ENCODE results near the gene MAN2B2.

The MAN2B2 gene

DNA sequence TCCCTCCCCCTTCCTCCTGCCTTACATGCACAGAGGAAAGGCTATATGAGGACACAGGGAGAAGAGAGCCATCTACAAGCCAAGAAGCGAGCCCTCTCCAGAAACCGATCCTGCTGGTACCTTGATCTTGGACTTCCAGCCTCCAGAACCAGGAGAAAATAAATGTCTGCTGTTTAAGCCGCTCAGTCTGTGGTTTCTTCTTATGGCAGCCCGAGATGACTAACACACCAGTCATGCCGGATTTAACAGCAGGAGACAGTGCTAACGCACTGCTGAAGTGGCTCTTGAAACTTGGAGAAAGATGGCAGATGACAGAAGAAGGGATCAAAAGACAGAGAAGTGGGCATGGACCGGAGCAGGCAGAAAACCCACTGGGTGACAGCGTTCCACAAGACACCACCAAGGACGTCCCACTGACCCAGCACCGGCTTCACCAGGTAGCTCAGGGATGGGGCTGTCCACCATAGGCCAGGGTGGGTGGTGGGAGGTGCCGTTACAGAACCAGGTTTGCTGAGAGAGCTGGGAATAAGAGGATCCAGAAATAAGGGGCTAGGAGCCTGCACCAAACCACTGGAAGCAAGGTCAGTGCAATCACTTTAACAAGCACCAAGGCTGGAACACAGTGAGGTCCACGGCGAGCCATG is 6.2 kb upstream of the MAN2B2 start:
- Histone ChIP-seq H3K9me3 (replicated peaks; ENCODE audit: low read length) (peaks cover 7% of the 10 kb centered on the region), H3K4me3 (ENCODE audit: low read length) (no peak overlapping the region), H3K9ac (ENCODE audit: low read depth, low read length) (no peak overlapping the region), H3K4me1 (ENCODE audit: control insufficient read depth, insufficient read depth, low read length) (peaks cover 4% of the 10 kb centered on the region), H3K4me2 (ENCODE audit: low read length) (no peak overlapping the region), H3K36me3 (ENCODE audit: insufficient read depth, low read length) (no peaks in the 10 kb centered on the region), H3K27me3 (ENCODE audit: control insufficient read depth, insufficient read depth, low read length) (peaks cover 45% of the 10 kb centered on the region)

DNA sequence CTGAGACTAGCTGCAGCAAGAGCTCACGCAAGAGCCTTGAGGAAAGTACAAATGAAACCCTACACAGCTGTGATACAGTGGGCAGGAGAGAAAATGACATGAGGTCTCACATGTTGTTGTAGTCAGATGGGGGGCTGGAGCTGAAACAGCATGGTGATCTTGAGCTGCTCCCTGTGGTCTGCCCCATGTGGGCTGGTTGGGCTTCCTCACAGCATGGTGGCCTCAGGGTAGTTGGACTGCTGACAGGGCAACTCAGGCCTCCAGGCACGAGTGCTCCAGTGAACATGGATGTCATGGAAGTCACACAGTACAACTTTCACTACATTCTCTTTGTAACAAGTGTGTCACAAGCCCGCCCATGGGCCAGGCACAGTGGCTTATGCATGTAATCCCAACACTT is 3.4 kb upstream of the MAN2B2 start:
- Histone ChIP-seq H3K36me3 (ENCODE audit: insufficient read depth, low read length) (no peaks in the 10 kb centered on the region), H3K9ac (ENCODE audit: low read depth, low read length) (no peak overlapping the region), H3K4me2 (ENCODE audit: low read length) (no peak overlapping the region), H3K4me1 (ENCODE audit: control insufficient read depth, insufficient read depth, low read length) (peaks cover 13% of the 10 kb centered on the region), H3K9me3 (replicated peaks; ENCODE audit: low read length) (peaks cover 7% of the 10 kb centered on the region), H3K27me3 (ENCODE audit: control insufficient read depth, insufficient read depth, low read length) (peaks cover 26% of the 10 kb centered on the region), H3K4me3 (ENCODE audit: low read length) (no peak overlapping the region)

DNA sequence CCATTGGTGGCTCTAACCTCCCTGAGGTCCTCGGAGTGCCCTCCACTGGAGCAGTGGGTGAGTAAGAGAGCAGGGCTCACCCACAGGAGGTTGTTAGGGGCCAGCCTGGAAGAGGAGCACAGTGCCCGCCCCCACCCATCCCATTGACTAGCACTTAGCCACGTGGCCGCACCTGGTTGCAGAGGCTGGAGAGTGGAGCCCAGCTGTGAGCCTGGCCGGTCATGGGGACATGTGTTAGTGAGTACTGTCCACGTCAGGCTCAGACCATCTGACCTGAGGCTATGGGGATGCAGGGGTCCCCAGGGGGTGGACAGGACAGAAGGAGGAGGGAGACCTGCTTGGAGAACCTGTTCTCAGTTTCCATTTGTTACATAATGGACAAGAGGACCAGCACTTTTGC is 1.4 kb upstream of the MAN2B2 start:
- no peak overlapping the region for H3K4me3 ChIP-seq (ENCODE audit: low read length)
- H3K4me1 ChIP-seq (ENCODE audit: control insufficient read depth, insufficient read depth, low read length): peaks cover 13% of the 10 kb centered on the region
- H3K27me3 ChIP-seq (ENCODE audit: control insufficient read depth, insufficient read depth, low read length): peaks cover 26% of the 10 kb centered on the region

DNA sequence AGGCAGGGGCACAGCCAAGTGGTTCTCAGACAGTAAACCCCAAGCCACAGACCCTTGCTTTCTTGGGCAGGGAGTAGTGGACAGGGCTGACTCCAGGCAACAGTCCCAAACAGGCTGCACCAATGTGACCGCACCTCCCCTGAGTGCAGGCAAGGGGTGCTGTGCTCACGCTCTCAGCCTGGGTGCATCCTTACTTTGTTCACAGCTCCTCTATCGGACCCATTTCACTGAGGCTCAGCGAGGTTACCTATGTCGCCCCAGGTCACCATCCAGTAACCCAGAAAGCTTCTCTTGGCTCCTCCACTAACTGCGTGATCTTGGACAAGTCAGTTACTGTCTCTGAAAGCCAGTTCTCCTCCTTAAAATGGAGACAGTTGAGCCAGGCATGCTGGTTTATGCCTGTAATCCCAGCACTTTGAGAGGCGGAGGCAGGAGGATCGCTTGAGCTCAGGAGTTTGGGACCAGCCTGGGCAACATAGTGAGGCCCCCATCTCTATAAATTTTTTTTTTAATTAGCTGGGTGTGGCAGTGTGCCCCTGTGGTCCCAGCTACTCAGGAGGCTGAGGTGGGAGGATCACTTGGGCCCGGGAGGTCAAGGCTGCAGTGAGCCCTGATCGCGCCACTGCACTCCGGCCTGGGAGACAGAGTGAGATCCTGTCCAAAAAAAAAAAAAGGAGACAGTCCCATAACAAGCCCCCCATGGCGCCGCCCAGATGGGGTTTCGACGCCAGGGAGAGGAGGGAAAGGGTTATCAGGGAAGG is 823 bp upstream of the MAN2B2 start:
- H3K36me3 ChIP-seq (ENCODE audit: insufficient read depth, low read length): peaks cover 6% of the 10 kb centered on the region
- H3K9me3 ChIP-seq (replicated peaks; ENCODE audit: low read length): no peaks in the 10 kb centered on the region
- peak overlapping the region; percentile 95 for H3K4me3 ChIP-seq (ENCODE audit: low read length)
- peaks cover 8% of the 10 kb centered on the region for H3K4me1 ChIP-seq (ENCODE audit: control insufficient read depth, insufficient read depth, low read length)
- peaks cover 26% of the 10 kb centered on the region for H3K27me3 ChIP-seq (ENCODE audit: control insufficient read depth, insufficient read depth, low read length)
- H3K9ac ChIP-seq (ENCODE audit: low read depth, low read length): peak overlapping the region; percentile 90
- peak overlapping the region; percentile 100 for H3K4me2 ChIP-seq (ENCODE audit: low read length)

More for the DNA sequence above, 1.4 kb upstream of the MAN2B2 start:
- Histone ChIP-seq H3K9ac (ENCODE audit: low read depth, low read length) (no peak overlapping the region), H3K9me3 (replicated peaks; ENCODE audit: low read length) (no peaks in the 10 kb centered on the region), H3K36me3 (ENCODE audit: insufficient read depth, low read length) (peaks cover 5% of the 10 kb centered on the region), H3K4me2 (ENCODE audit: low read length) (no peak overlapping the region)

DNA sequence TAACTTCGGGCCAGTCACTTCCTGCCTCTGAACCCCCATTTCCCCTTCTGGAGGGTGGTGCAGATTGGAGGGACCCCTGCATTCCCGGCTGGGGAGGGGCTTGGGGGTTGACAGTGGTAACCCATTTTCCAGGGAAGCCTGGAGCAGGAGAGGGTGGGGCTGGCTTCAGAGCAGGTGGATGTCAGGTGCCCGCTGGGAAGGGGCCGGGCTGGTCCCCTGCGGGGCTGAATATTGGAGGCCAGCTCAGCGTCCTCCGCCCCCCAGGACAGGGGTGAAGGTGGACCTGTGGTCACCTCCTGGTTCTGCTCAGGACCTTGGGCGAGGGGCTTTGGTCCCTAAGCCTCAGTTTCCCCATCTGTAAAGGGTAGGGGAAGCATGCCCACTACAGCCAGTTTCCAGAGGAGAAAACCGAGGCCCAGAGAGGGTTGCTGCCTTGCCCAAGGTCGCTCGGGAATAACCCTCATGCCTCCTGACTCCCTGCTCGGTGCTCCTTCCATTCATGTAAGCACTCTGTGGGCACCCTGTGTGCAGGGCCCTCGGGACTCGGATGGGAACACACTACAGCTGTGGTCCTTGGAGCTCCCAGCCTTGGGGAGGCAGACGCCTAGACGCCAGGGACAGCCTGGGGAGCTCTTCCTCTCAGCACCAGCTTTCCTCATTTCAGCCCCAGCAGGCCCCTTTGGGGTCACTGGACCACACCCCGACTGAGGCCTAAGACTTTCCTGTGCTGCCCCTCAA is 683 bp downstream of the MAN2B2 start:
- Histone ChIP-seq H3K27me3 (ENCODE audit: control insufficient read depth, insufficient read depth, low read length) (peaks cover 26% of the 10 kb centered on the region), H3K4me3 (ENCODE audit: low read length) (peak overlapping the region; percentile 95), H3K9me3 (replicated peaks; ENCODE audit: low read length) (no peaks in the 10 kb centered on the region), H3K36me3 (ENCODE audit: insufficient read depth, low read length) (peaks cover 20% of the 10 kb centered on the region), H3K9ac (ENCODE audit: low read depth, low read length) (peak overlapping the region; percentile 90), H3K4me2 (ENCODE audit: low read length) (peak overlapping the region; percentile 100), H3K4me1 (ENCODE audit: control insufficient read depth, insufficient read depth, low read length) (peaks cover 8% of the 10 kb centered on the region)

DNA sequence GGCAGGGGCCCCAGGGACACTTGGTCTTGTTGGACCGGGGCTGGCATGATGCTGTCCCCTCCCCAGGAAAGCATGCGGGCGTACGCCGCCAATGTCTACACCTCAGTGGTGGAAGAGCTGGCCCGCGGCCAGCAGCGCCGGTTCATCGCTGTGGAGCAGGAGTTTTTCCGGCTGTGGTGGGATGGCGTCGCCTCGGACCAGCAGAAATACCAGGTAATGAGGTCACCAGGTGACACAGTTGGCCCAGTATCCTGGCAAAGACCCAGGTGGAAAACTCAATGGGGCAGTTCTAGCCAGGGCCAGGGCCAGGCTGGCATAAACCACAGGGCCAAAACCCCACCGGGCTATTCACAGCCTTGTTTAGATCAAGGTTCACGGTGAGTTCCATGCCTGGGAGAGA is 1.5 kb downstream of the MAN2B2 start:
- H3K4me2 ChIP-seq (ENCODE audit: low read length): peak overlapping the region; percentile 100
- H3K27me3 ChIP-seq (ENCODE audit: control insufficient read depth, insufficient read depth, low read length): peaks cover 18% of the 10 kb centered on the region
- H3K4me3 ChIP-seq (ENCODE audit: low read length): no peak overlapping the region
- H3K4me1 ChIP-seq (ENCODE audit: control insufficient read depth, insufficient read depth, low read length): peaks cover 8% of the 10 kb centered on the region
- H3K36me3 ChIP-seq (ENCODE audit: insufficient read depth, low read length): peaks cover 22% of the 10 kb centered on the region
- no peak overlapping the region for H3K9ac ChIP-seq (ENCODE audit: low read depth, low read length)
- H3K9me3 ChIP-seq (replicated peaks; ENCODE audit: low read length): no peaks in the 10 kb centered on the region

DNA sequence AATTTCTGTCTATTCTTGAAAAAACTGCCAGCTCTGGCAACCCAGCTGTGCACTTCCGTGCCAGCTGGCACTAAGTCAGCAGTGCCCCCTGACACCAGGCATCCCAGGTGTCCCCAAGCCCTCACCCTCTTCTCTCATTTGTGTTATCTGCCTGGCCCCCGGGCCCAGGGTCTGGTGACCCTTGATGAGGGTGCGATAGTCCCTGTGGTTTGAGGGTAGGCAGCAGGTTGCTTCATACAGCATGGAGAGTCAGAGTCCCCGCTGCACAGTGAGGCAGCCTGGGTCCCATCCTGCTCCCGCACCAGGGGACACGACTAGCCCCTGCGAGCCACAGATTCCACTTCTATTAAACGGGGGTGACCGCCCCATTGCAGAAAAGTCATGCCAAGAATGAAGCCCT is 1.9 kb downstream of the MAN2B2 start:
- H3K36me3 ChIP-seq (ENCODE audit: insufficient read depth, low read length): peaks cover 22% of the 10 kb centered on the region
- no peak overlapping the region for H3K4me2 ChIP-seq (ENCODE audit: low read length)
- no peak overlapping the region for H3K4me3 ChIP-seq (ENCODE audit: low read length)
- H3K4me1 ChIP-seq (ENCODE audit: control insufficient read depth, insufficient read depth, low read length): peaks cover 8% of the 10 kb centered on the region
- H3K9me3 ChIP-seq (replicated peaks; ENCODE audit: low read length): no peaks in the 10 kb centered on the region
- no peak overlapping the region for H3K9ac ChIP-seq (ENCODE audit: low read depth, low read length)
- peaks cover 14% of the 10 kb centered on the region for H3K27me3 ChIP-seq (ENCODE audit: control insufficient read depth, insufficient read depth, low read length)

DNA sequence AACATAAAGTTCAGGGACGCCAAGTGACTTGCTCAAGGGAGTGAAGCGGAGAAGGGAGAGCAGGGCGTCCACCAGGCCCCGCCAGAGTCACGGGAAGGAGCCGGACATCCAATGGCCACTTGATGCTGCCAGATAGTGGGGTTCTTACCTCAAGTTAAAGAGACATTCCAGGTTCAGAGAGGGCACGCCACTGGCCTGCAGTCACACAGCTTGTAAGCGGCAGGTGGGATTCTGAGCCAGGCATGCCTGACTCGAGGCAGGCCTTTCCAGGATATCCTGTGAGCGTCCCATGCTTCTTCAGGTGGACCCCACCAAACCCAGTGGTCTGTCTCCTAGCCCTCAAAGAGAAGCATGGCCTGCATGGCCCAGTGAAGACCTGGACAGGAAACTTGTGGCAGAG is 2.4 kb downstream of the MAN2B2 start:
- Histone ChIP-seq H3K4me1 (ENCODE audit: control insufficient read depth, insufficient read depth, low read length) (peaks cover 8% of the 10 kb centered on the region), H3K4me2 (ENCODE audit: low read length) (no peak overlapping the region), H3K27me3 (ENCODE audit: control insufficient read depth, insufficient read depth, low read length) (peaks cover 14% of the 10 kb centered on the region), H3K9me3 (replicated peaks; ENCODE audit: low read length) (no peaks in the 10 kb centered on the region), H3K9ac (ENCODE audit: low read depth, low read length) (no peak overlapping the region), H3K36me3 (ENCODE audit: insufficient read depth, low read length) (peaks cover 22% of the 10 kb centered on the region), H3K4me3 (ENCODE audit: low read length) (no peak overlapping the region)

DNA sequence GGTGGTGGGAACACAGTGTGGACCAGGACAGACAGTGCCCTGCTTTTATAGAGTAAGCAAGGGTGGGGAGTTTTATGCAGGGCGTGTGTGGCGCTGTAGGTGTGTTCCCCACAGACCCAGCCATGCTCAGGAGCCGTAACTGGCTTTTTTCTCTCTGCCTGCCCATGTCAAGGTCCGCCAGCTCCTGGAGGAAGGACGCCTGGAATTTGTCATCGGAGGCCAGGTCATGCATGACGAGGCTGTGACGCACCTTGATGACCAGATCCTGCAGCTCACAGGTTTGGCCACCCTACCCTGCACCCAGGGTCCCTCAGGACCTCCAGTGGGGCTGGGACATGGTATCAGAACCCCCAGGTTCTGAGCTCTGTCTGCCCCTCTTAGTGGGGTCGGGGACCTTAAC is 3.2 kb downstream of the MAN2B2 start:
- Histone ChIP-seq H3K36me3 (ENCODE audit: insufficient read depth, low read length) (peaks cover 26% of the 10 kb centered on the region), H3K4me3 (ENCODE audit: low read length) (no peak overlapping the region)

DNA sequence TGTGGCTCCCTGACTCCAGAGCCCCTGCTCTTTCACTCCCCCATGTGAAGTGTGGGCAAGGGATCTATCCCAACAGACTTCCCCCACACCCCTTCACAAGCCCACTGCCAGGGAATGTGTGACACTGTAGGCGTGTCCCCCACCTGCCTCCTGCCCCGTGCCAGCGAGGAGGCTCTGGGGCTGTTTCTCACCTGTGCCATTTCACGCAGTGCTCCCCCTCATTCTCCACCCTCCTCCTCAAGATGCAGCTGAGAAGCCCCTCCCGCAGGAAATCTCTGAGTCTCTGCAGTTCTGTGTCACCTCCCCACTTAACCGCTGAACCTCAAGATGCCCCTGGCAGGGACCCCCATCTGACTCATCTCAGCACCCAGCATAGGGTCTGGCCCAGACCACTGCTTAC is 5.4 kb downstream of the MAN2B2 start:
- Histone ChIP-seq H3K4me1 (ENCODE audit: control insufficient read depth, insufficient read depth, low read length) (peaks cover 8% of the 10 kb centered on the region), H3K4me2 (ENCODE audit: low read length) (no peak overlapping the region), H3K9me3 (replicated peaks; ENCODE audit: low read length) (no peaks in the 10 kb centered on the region), H3K9ac (ENCODE audit: low read depth, low read length) (no peak overlapping the region), H3K36me3 (ENCODE audit: insufficient read depth, low read length) (peaks cover 35% of the 10 kb centered on the region), H3K27me3 (ENCODE audit: control insufficient read depth, insufficient read depth, low read length) (no peaks in the 10 kb centered on the region), H3K4me3 (ENCODE audit: low read length) (no peak overlapping the region)

More for the DNA sequence above, 3.2 kb downstream of the MAN2B2 start:
- no peaks in the 10 kb centered on the region for H3K9me3 ChIP-seq (replicated peaks; ENCODE audit: low read length)
- H3K27me3 ChIP-seq (ENCODE audit: control insufficient read depth, insufficient read depth, low read length): peaks cover 7% of the 10 kb centered on the region
- no peak overlapping the region for H3K9ac ChIP-seq (ENCODE audit: low read depth, low read length)
- H3K4me1 ChIP-seq (ENCODE audit: control insufficient read depth, insufficient read depth, low read length): peaks cover 8% of the 10 kb centered on the region
- no peak overlapping the region for H3K4me2 ChIP-seq (ENCODE audit: low read length)

DNA sequence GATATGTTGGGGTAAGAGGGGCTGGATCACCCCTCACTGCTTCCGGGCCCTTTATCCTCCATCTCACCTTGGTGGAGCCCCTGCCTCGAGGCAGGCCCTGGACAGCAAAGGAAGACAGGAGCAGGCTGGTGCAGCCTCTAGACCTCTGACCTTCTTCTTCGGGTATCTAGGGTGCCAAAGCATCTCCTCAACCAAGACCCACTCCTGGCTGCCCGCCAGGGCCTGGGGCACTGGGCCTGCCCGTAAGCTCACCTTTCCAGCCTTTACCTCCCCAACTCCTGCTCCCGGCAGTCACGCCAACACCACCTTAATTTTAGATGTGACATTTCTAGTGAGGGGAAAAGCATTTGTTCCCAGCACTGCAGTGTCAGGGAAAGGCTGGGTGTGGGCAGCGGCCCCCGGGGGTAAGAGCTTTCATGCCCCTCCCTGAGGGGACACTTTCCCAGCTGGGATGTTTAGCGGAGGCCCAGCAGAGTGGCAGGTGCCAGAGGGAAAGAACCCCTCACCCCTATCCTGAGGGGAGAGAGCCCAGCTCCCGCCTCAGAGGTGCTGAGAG is 6.7 kb downstream of the MAN2B2 start:
- no peaks in the 10 kb centered on the region for H3K9me3 ChIP-seq (replicated peaks; ENCODE audit: low read length)
- no peak overlapping the region for H3K9ac ChIP-seq (ENCODE audit: low read depth, low read length)
- H3K4me3 ChIP-seq (ENCODE audit: low read length): no peak overlapping the region
- no peak overlapping the region for H3K4me2 ChIP-seq (ENCODE audit: low read length)
- no peaks in the 10 kb centered on the region for H3K27me3 ChIP-seq (ENCODE audit: control insufficient read depth, insufficient read depth, low read length)
- peaks cover 35% of the 10 kb centered on the region for H3K36me3 ChIP-seq (ENCODE audit: insufficient read depth, low read length)
- no peaks in the 10 kb centered on the region for H3K4me1 ChIP-seq (ENCODE audit: control insufficient read depth, insufficient read depth, low read length)

All from skeletal muscle satellite cell (primary cell).